Bronchial epithelial cell (primary cell): Measurements from ENCODE around the gene GRK4. TPM values are rescaled to one million over a fixed set of nuclear protein-coding genes. Genes with fewer than 3 reads are reported as not detected.

Experiments
- DNase-seq: peaks from one replicate; pipeline ENCODE4 v3.0.0-alpha.2; 2010; ENCODE audit warnings: low read depth
- FAIRE-seq: peaks from 2 replicates; lab custom pipeline; 2011; peaks lifted over from hg19 to GRCh38; lab: Jason Lieb, UNC
- H3K27me3 ChIP-seq: 2 replicates; pipeline ENCODE4 v1.5.1; 2011; ENCODE audit warnings: low read length; ENCODE audit not compliant: control insufficient read depth, insufficient read depth
- H3K36me3 ChIP-seq: 2 replicates; pipeline ENCODE4 v1.5.1; 2011; ENCODE audit warnings: low read length; ENCODE audit not compliant: control insufficient read depth, insufficient read depth
- H3K4me3 ChIP-seq: 2 replicates; pipeline ENCODE4 v1.5.1; 2011; ENCODE audit warnings: mild to moderate bottlenecking, low read depth, low read length, control low read depth
- total RNA-seq: library from RNA; depleted of rRNA; stranded (reverse); fragments of >200 nt; gene quantifications from 2 replicates; pipeline ENCODE4 v1.2.1, GENCODE V29; 2014
- TF ChIP-seq, protein P1 (sequence below): IDR thresholded peaks from 2 replicates; pipeline ENCODE4 v1.5.1; 2011; ENCODE audit warnings: mild to moderate bottlenecking, moderate library complexity, low read length, control low read depth, inconsistent platforms; ENCODE audit not compliant: insufficient read depth, severe bottlenecking

The GRK4 gene
- total RNA-seq, 1 donor from 2014 or later = 3.7 TPM

DNA sequence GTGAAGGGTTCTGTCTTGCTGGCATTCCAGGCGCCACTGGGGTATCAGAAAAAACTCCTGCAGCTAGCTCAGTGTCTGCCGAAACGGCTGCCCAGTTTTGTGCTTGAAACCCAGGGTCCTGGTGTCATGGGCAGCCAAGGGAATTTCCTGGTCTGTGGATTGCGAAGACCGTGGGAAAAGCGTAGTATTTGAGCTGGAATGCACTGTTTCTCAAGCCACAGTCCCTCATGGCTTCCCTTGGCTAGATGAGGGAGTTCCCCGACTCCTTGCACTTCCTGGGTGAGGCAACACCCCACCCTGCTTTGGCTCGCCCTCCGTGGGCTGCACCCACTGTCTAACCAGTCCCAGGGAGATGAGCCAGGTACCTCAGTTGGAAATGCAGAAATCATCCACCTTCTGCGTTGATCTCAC is 40.2 kb upstream of the GRK4 start:
- DNase-seq (peak; percentile 63), FAIRE-seq (peak; percentile 99)
- Histone ChIP-seq H3K36me3 (peaks cover 20% of the 10 kb centered on the region), H3K27me3 (no peaks in the 10 kb centered on the region), H3K4me3 (no peak overlapping the region)
- TF ChIP-seq, protein P1, sequence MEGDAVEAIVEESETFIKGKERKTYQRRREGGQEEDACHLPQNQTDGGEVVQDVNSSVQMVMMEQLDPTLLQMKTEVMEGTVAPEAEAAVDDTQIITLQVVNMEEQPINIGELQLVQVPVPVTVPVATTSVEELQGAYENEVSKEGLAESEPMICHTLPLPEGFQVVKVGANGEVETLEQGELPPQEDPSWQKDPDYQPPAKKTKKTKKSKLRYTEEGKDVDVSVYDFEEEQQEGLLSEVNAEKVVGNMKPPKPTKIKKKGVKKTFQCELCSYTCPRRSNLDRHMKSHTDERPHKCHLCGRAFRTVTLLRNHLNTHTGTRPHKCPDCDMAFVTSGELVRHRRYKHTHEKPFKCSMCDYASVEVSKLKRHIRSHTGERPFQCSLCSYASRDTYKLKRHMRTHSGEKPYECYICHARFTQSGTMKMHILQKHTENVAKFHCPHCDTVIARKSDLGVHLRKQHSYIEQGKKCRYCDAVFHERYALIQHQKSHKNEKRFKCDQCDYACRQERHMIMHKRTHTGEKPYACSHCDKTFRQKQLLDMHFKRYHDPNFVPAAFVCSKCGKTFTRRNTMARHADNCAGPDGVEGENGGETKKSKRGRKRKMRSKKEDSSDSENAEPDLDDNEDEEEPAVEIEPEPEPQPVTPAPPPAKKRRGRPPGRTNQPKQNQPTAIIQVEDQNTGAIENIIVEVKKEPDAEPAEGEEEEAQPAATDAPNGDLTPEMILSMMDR = no peak

DNA sequence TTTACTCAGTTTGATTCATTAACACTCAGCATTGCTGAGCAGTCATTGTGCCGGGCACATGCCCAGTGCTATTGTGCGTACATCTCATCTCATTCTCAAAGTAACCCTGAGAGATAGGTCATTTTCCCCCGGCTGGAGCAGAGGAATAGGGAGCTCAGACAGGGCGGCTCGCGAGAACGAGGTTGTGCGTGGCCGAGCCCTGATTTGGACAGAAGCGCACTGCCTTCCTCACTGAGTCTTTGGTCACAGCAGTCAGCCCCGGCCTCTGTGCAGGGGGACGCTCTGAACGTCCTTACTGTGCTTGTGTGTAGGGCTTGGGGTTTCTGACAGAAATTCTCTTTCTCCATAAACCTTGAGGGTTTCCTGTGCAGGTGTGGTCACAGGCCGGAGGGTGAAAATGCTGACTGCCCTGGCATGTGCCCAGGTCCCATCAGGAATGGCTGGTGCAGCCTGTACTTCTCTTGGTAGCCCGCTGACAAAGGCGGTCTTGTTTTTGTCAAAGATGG is 39.6 kb upstream of the GRK4 start:
- no peak for FAIRE-seq
- no peak for DNase-seq

DNA sequence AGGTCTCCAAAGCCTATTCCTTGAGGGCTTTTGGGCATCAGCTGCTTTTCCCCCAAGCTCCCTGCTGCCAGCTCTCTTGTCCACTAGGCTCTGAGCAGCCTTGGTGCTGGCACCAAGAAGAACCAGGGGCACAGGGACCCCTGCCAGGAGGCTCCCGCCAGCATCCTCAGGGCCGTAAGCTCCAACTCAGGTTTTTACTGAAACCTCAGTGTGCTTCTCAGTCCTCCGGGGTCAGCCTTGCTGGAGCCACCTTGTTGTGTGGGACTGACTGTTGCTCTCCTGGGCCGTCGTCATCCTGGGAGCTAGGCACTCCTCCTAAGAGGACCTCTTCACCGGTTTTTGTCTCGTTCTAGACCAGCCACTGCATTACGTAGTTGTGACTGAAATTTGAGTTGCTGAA is 39.1 kb upstream of the GRK4 start:
- Histone ChIP-seq H3K36me3 (peaks cover 24% of the 10 kb centered on the region), H3K4me3 (no peak overlapping the region), H3K27me3 (no peaks in the 10 kb centered on the region)
- DNase-seq (no peak), FAIRE-seq (no peak)
- TF ChIP-seq, protein P1 = no peak

More for the DNA sequence above, 39.6 kb upstream of the GRK4 start:
- Histone ChIP-seq H3K36me3 (peaks cover 23% of the 10 kb centered on the region), H3K4me3 (no peak overlapping the region), H3K27me3 (no peaks in the 10 kb centered on the region)
- TF ChIP-seq, protein P1 = no peak

DNA sequence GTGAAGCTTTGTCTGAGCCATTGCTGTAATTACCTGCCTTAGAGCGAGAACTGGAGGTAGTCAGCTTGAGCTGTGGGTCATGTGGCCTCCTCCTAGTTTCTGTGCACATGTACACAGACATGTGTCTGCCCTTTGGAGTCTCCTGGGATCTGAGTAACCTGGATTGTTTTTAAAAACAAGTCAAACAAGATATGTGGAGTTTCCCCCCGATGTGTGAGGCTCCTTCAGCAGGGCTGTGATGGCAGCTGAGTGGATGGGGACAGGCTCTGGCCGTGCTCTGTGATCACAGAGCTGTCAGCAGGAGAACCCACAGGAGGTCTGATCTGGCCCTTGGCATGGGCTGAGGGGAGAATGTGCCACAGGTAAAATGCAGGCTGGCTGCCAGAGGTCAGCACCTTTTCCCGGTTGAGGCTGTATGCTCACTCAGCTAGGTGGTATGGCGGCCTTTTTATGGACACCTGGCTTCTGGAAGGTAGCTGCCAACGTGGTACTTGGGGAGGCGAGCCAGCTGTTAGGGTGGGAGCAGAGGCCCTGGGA is 38.5 kb upstream of the GRK4 start:
- TF ChIP-seq, protein P1 = no peak
- H3K36me3 ChIP-seq = peaks cover 28% of the 10 kb centered on the region

DNA sequence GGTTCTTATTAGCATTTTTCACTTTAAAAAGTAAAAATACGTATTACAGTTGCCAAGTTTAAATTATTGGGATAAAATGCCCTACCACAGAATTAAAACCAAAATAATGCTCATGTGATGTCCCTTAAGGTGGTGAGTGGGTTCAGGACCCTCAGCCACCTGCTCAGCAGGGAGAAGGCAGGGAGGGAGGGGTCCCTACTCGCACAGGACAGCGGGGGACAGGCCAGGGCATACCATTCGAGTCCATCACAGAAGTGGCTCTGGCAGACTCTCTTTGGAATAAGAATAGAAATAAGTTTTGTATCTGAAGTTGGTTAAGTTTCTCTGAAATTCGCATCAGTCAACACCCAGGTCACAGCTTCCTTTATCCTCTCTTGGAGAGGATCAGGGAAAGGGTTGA is 37.9 kb upstream of the GRK4 start:
- no peak for FAIRE-seq
- Histone ChIP-seq H3K27me3 (no peaks in the 10 kb centered on the region), H3K36me3 (peaks cover 29% of the 10 kb centered on the region), H3K4me3 (no peak overlapping the region)
- DNase-seq = no peak
- TF ChIP-seq, protein P1 = no peak

More for the DNA sequence above, 38.5 kb upstream of the GRK4 start:
- FAIRE-seq = no peak
- peak; percentile 39 for DNase-seq
- H3K27me3 ChIP-seq = no peaks in the 10 kb centered on the region
- no peak overlapping the region for H3K4me3 ChIP-seq
